Measurements from ENCODE around the gene POLR2J. TPM values are rescaled to one million over a fixed set of nuclear protein-coding genes. Genes with fewer than 3 reads are reported as not detected.

The POLR2J gene
- total and polyA plus RNA-seq, 2 experiments from 2014 or later = 32.2 to 167 TPM

- Histone ChIP-seq H3K27ac (ENCODE audit: low read depth) (no peak overlapping the region), H3K4me3 (no peak overlapping the region), H3K4me2 (no peak overlapping the region), H3K79me2 (replicated peaks; ENCODE audit: insufficient read depth) (no peaks in the 10 kb centered on the region), H3K9me2 (ENCODE audit: insufficient read depth) (no peaks in the 10 kb centered on the region), H3F3A (replicated peaks; ENCODE audit: low read depth) (0 out of 2 replicates have a peak, but pooled peaks cover 4% of the 10 kb centered on the region), H3K4me1 (ENCODE audit: insufficient read depth) (peaks cover 2% of the 10 kb centered on the region; the same call in 1 of the 2 replicates), H3K27me3 (ENCODE audit: insufficient read depth) (no peaks in the 10 kb centered on the region), H3K36me3 (ENCODE audit: insufficient read depth) (no peaks in the 10 kb centered on the region), H4K20me1 (replicated peaks; ENCODE audit: insufficient read depth) (no peaks in the 10 kb centered on the region; the same call in 1 of the 2 replicates), H2AFZ (no peak overlapping the region)
- Mint-ChIP-seq H3K4me3 (no peak overlapping the region), H3K4me1 (peaks cover 4% of the 10 kb centered on the region; the same call in 1 of the 3 replicates), H3K36me3 (ENCODE audit: low read depth) (peaks cover 8% of the 10 kb centered on the region; the same call in 2 of the 3 replicates), H3K27me3 (ENCODE audit: insufficient read depth, low read depth, poor library complexity) (peaks cover 2% of the 10 kb centered on the region), H3K27ac (no peak overlapping the region), H3K9me3 (no peaks in the 10 kb centered on the region)
- TF ChIP-seq ZNF331 (CRISPR knock-in tag; IDR thresholded peaks at IDR 0.05; ENCODE audit: low read depth) (no peak), STAT1 (IDR thresholded peaks at IDR 0.05; ENCODE audit: unreplicated experiment) (no peak), ZNF462 (CRISPR knock-in tag; IDR thresholded peaks at IDR 0.05) (no peak), ETS1 (IDR thresholded peaks at IDR 0.05) (no peak), EZH2 (IDR thresholded peaks at IDR 0.05; ENCODE audit: low read depth, unreplicated experiment) (no peak), EZH2phosphoT487 (IDR thresholded peaks at IDR 0.05; ENCODE audit: unreplicated experiment) (no peak), CTCF (conservative IDR thresholded peaks at IDR 0.05; ENCODE audit: low read depth in 2 of 2) (no peak), ZNF114 (CRISPR knock-in tag; IDR thresholded peaks at IDR 0.05) (no peak), REST (IDR thresholded peaks at IDR 0.05; ENCODE audit: unreplicated experiment) (no peak), NANOG (IDR thresholded peaks at IDR 0.05; ENCODE audit: borderline replicate concordance) (no peak), POLR2AphosphoS5 (IDR thresholded peaks at IDR 0.05; ENCODE audit: low read depth) (no peak), JUNB (IDR thresholded peaks at IDR 0.05; ENCODE audit: unreplicated experiment) (no peak), CREB1 (CRISPR knock-in tag; IDR thresholded peaks at IDR 0.05; ENCODE audit: low read depth) (no peak)
- ATAC-seq (no peak), DNase-seq (ENCODE audit: low spot score) (no peak)
Measured at GRCh38 chr7:102447311-102447710, 31.4 kb downstream of the POLR2J start.
